Colonic mucosa (tissue), 4 donors: ENCODE data around the gene CUL4A. TPM values are rescaled to one million over a fixed set of nuclear protein-coding genes. Genes with fewer than 3 reads are reported as not detected.

Experiments used
- DNase-seq: peaks from one replicate; pipeline ENCODE4 v3.0.0-alpha.2; 2020
- H3K27ac ChIP-seq: fragments of 200-600 bp; one replicate; pipeline ENCODE4 v1.8.0; 2021
- H3K27me3 ChIP-seq: fragments of 200-600 bp; one replicate; pipeline ENCODE4 v1.8.0; 2021
- H3K36me3 ChIP-seq: fragments of 200-600 bp; one replicate; pipeline ENCODE4 v1.8.0; 2021
- H3K4me1 ChIP-seq: fragments of 200-600 bp; one replicate; pipeline ENCODE4 v1.8.0; 2021; ENCODE audit warnings: mild to moderate bottlenecking
- H3K4me3 ChIP-seq: fragments of 200-600 bp; one replicate; pipeline ENCODE4 v1.8.0; 2021
- H3K9ac ChIP-seq, 2 donors: one replicate each; pipeline ENCODE4 v1.7.0; 2013; ENCODE audit warnings: control low read depth in 2 of 2, low read depth in 2 of 2, low read length in 2 of 2
- H3K9me3 ChIP-seq: fragments of 200-600 bp; one replicate; pipeline ENCODE4 v1.8.0; 2021
- intact Hi-C: fragments of 100-400 bp; cut with DNase I; formaldehyde crosslinking; loops from one replicate; pipeline ENCODE4 v1.14.1; 2022
- total RNA-seq, 2 donors: library from RNA; stranded (reverse); fragmentation: NEBNext Ultra II Directional in 1 of 2; extraction: Animal tissue kit (Norgen Biotek cat#: 25700) in 1 of 2; gene quantifications; one replicate each; pipeline ENCODE4 v1.2.1, GENCODE V29; 2021
- TF ChIP-seq, protein P1 (sequence below): fragments of 200-600 bp; IDR thresholded peaks from one replicate; pipeline ENCODE4 v1.8.0; 2022; ENCODE audit warnings: antibody characterized with exemption, mild to moderate bottlenecking
- donor health status: healthy.
- donor health status: DM: no; HTN: no; CAD: no.
- donor health status: DM: no; HTN: no; CAD: no.

CUL4A gene
- total RNA-seq, 2 donors from 2014 or later = 54.6 to 62.6 TPM

DNA sequence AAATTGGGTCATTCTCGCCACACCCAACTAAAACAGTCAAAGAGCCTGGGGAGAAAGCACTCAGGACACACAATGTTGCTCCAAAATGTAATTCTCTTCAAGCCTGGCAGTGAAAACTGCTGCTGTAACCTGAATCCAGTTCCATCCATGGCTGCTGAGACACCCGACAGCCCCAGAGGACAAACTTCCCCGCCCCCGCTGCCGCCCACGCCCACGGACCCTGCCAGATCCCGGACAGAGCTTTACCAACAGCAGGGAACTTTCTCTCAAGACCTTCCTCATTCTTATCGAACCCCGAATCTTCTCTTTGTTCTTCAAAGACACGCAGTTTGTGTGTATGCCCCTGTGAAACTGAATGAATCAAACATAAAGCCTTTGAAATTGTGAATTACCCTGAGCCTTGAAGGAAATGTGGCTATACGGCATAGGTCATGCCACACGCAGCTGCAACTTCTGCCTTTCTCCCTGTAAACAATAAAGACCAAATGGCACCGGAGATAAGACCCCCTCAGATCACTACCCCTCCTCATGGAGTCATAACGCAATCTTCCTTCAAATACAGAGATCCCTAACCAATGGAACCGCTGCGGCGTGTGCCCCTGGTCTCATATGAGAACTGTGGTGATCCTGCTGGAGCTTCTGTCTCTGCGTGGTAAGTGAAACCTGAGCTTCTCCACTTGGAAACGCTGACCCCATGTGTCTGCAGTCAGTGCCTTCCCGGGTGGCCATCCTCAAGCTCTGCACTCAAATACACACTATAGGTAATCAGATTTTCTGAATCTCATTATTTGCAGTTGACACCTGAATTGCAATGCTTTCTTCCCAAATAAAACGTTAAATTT is 82.8 kb downstream of the CUL4A start:
- no peaks in the 10 kb centered on the region for H3K9me3 ChIP-seq
- TF ChIP-seq, protein P1, sequence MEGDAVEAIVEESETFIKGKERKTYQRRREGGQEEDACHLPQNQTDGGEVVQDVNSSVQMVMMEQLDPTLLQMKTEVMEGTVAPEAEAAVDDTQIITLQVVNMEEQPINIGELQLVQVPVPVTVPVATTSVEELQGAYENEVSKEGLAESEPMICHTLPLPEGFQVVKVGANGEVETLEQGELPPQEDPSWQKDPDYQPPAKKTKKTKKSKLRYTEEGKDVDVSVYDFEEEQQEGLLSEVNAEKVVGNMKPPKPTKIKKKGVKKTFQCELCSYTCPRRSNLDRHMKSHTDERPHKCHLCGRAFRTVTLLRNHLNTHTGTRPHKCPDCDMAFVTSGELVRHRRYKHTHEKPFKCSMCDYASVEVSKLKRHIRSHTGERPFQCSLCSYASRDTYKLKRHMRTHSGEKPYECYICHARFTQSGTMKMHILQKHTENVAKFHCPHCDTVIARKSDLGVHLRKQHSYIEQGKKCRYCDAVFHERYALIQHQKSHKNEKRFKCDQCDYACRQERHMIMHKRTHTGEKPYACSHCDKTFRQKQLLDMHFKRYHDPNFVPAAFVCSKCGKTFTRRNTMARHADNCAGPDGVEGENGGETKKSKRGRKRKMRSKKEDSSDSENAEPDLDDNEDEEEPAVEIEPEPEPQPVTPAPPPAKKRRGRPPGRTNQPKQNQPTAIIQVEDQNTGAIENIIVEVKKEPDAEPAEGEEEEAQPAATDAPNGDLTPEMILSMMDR = no peak
- H3K27ac ChIP-seq = no peak overlapping the region
- no peak overlapping the region for H3K4me3 ChIP-seq
- peak; percentile 31 for DNase-seq
- no peaks in the 10 kb centered on the region for H3K4me1 ChIP-seq
- H3K9ac ChIP-seq = peak overlapping the region in 1 of 2 donors; percentile 35
- no peaks in the 10 kb centered on the region for H3K36me3 ChIP-seq
- H3K27me3 ChIP-seq = no peaks in the 10 kb centered on the region
- intact Hi-C loops = no loop called here

DNA sequence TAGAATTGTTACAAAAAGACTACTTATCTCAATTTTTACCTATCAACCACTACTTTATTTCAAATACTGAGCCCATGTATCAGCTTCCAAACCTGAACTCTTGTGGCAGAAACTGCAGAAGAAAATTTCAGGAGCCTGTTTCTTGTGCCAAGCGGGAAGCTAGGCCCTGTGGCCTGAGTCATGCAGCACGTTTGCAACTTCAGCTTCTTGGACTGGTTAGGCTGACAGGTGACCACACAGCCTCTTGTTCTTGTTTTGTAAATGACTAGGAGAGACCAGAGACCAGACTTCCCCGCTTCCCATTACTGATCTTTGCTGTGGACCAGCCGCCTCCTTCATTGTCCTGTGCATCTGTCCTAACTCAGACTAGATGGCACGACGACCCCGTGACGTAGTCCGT is 84.3 kb downstream of the CUL4A start:
- TF ChIP-seq, protein P1 = no peak
- H3K27ac ChIP-seq = no peak overlapping the region
- no peaks in the 10 kb centered on the region for H3K27me3 ChIP-seq
- intact Hi-C loops = no loop called here
- H3K9ac ChIP-seq = no peak overlapping the region
- peaks cover 3% of the 10 kb centered on the region for H3K4me1 ChIP-seq
- DNase-seq = no peak
- no peaks in the 10 kb centered on the region for H3K36me3 ChIP-seq
- no peaks in the 10 kb centered on the region for H3K9me3 ChIP-seq
- no peak overlapping the region for H3K4me3 ChIP-seq

GRCh38 chr13:113295776-113296175 is 86.4 kb downstream of the CUL4A start:
- no peaks in the 10 kb centered on the region for H3K36me3 ChIP-seq
- no peaks in the 10 kb centered on the region for H3K9me3 ChIP-seq
- H3K4me3 ChIP-seq = no peak overlapping the region
- intact Hi-C loops = loop anchor here (2.0 kb wide), 1 partner anchor 67 kb away; no protein-coding TSS in a partner anchor
- H3K9ac ChIP-seq = no peak overlapping the region
- TF ChIP-seq, protein P1 = no peak
- no peak for DNase-seq
- H3K4me1 ChIP-seq = peaks cover 3% of the 10 kb centered on the region
- H3K27me3 ChIP-seq = no peaks in the 10 kb centered on the region
- H3K27ac ChIP-seq = no peak overlapping the region

DNA sequence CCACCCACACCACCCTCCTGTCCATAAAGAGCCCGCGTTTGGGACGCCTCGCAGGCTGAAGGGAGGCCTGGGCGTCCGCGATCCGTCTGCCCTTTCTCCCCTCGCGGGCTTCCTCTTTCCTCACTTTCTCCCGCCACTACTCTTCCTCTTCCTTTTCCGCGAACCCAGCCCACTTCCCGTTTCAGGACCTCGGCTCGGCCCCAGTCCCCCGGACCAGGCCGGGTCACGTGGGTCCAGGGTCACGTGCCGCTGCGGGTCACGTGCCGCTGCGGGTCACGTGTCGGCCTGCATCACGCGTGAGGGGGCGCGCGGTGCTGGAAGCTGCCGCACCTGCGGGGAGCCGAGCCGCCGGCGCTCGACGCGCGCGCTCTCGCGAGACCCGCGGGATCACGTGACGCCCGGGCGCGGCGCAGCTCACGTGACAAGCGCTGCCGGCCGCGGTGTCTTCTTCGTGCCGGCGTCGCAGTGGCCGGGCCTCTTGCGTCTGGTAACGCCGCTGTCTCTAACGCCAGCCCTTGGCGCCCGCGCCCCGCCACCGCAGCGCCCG is 87.5 kb downstream of the CUL4A start, which contains the start of gene LAMP1:
Gene LAMP1 (plus strand): TSS at position 417 of the 547 bp plus-strand sequence. CDS start 196 bp downstream, outside the sequence.
- H3K27ac ChIP-seq = peak within 1 kb of the TSS; percentile 70
- TF ChIP-seq, protein P1 = no peak
- DNase-seq = peak; percentile 97
- peak within 1 kb of the TSS; percentile 96 for H3K4me3 ChIP-seq
- no peaks in the 10 kb centered on the region for H3K9me3 ChIP-seq
- no peaks in the 10 kb centered on the region for H3K27me3 ChIP-seq
- no peaks in the 10 kb centered on the region for H3K36me3 ChIP-seq
- H3K4me1 ChIP-seq = peaks cover 3% of the 10 kb centered on the region
- intact Hi-C loops = loop anchor here (2.0 kb wide), 1 partner anchor 66 kb away; no protein-coding TSS in a partner anchor
- peak within 1 kb of the TSS; percentile 82 to 93 for H3K9ac ChIP-seq

GRCh38 chr13:113297370-113298042 is 88.1 kb downstream of the CUL4A start:
- H3K36me3 ChIP-seq = no peaks in the 10 kb centered on the region
- peak; percentile 27 for DNase-seq
- H3K27ac ChIP-seq = peak overlapping the region; percentile 61
- TF ChIP-seq, protein P1 = no peak
- H3K9me3 ChIP-seq = no peaks in the 10 kb centered on the region
- H3K4me1 ChIP-seq = peaks cover 3% of the 10 kb centered on the region
- H3K9ac ChIP-seq = peak overlapping the region; percentile 82 to 93
- intact Hi-C loops = loop anchor here (2.0 kb wide), 1 partner anchor 65 kb away; no protein-coding TSS in a partner anchor
- no peaks in the 10 kb centered on the region for H3K27me3 ChIP-seq
- peak overlapping the region; percentile 96 for H3K4me3 ChIP-seq
